Mesodermal cell (in vitro differentiated cells): Measurements from ENCODE around the gene SEC14L2.
"Not testable (repeated sequence)": the region's sequence is repeated elsewhere in the genome, so short reads cannot be mapped to it uniquely, and the experiment has no call there.

Experiments
- H3K27ac ChIP-seq: 2 replicates; pipeline ENCODE4 v1.7.0; 2013; ENCODE audit warnings: mild to moderate bottlenecking, low read depth, low read length, moderate library complexity; ENCODE audit not compliant: severe bottlenecking
- H3K36me3 ChIP-seq: 2 replicates; pipeline ENCODE4 v1.7.1; 2013; ENCODE audit warnings: mild to moderate bottlenecking, low read length, moderate library complexity; ENCODE audit not compliant: control insufficient read depth, insufficient read depth
- H3K4me1 ChIP-seq: one replicate; pipeline ENCODE4 v1.7.1; 2013; ENCODE audit warnings: mild to moderate bottlenecking, low read length; ENCODE audit not compliant: insufficient read depth, control insufficient read depth, poor library complexity, severe bottlenecking
- H3K4me3 ChIP-seq: 2 replicates; pipeline ENCODE4 v1.7.0; 2013; ENCODE audit warnings: low read length, control low read depth, mild to moderate bottlenecking; ENCODE audit not compliant: insufficient read depth, poor library complexity, severe bottlenecking; ENCODE audit errors: extremely low read depth
- H3K9me3 ChIP-seq: 2 replicates; pipeline ENCODE4 v1.7.1; 2013; ENCODE audit warnings: mild to moderate bottlenecking, low read length, moderate library complexity; ENCODE audit not compliant: control insufficient read depth
- WGBS, 2 experiments: methylation state at CpG; one replicate each; pipeline ENCODE4 v1.1.5; 2013; ENCODE audit warnings: missing lambda C conversion rate in 2 of 2; ENCODE audit not compliant: insufficient coverage in 2 of 2; 5-methylcytosine and 5-hydroxymethylcytosine counted together

The SEC14L2 gene

DNA sequence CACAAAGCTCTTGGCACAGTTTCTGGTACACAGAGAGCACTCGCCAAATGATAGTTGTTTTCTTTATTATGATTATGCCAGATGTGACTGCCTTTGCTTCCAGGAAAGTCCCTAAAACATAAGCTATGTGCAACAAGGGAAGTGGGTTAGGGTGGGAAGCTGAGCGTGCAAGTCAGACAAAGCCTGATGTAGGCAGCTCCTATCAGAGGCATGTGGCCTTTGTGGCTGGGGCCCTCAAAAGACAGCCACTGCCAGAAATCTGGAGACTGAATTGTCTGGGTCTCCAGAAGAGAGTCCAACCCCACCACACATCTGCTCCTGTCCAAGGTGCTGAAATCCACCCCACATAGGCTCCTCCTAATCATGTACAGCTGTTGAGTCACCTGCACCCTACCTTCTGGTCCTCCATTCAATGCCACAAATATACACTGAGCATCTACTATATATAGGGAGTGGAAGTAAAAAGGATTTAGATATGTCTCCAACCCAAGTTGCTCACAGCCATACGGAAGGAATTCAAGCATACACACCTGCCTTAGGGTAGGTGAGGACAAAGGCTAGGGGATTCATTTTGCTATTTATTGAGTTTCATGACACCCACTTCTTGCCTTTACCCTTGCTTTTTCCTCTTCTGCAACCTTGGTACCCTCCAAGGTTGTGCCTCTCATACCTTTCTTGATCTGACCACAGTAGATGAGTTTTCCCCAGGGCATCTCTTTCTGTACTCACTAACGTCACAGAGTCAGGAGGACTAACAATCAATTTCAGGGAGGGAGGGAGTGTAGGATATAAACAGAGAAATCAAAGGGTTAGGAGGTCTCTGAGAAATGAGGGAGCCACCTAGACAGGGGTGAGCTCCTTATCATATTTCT is 62.6 kb downstream of the SEC14L2 start:
- H3K4me3 ChIP-seq: no peak overlapping the region
- no peaks in the 10 kb centered on the region for H3K36me3 ChIP-seq
- H3K9me3 ChIP-seq: no peaks in the 10 kb centered on the region
- no peaks in the 10 kb centered on the region for H3K4me1 ChIP-seq
- 63 to 79% methylated on average over 1 to 2 of the region's 4 CpGs for WGBS, 2 experiments
- H3K27ac ChIP-seq: no peak overlapping the region

DNA sequence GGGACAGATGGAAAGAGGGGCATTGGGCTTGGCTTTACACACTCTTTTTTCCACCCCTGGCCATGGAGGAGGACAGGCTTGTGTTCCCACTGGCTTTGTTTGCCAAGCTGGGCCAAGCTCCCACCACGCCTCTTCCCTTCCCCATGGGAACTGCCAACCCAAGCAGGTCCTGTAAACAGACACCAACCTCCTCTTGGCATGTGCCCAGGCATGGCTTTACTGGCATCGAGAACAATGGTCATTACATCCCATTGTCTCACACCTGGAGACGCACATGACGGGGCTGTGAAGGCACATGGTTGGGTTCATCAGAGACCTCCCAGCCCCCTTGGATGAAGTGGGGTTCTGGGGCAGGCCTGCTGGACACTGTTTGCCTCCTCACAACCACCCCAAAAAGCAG is 63.3 kb downstream of the SEC14L2 start:
- 86 to 87% methylated on average over 2 to 4 of the region's 4 CpGs for WGBS, 2 experiments
- Histone ChIP-seq H3K27ac (no peak overlapping the region), H3K9me3 (no peaks in the 10 kb centered on the region), H3K4me3 (no peak overlapping the region), H3K4me1 (no peaks in the 10 kb centered on the region), H3K36me3 (no peaks in the 10 kb centered on the region)

DNA sequence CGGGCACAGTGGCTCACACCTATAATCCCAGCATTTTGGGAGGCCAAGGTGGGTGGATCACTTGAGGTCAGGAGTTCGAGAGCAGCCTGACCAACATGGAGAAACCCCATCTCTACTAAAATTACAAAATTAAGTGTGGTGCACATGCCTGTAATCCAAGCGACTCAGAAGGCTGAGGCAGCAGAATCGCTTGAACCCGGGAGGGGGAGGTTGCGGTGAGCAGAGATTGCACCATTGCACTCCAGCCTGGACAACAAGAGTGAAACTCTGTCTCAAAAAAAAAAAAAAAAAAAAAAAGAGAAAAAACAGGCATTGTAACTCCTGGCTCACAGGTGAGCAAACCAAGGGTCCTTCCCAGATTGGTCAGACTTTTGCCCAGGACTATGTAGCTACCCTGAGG is 63.7 kb downstream of the SEC14L2 start:
- not testable (repeated sequence) for H3K27ac ChIP-seq, H3K4me1 ChIP-seq, H3K4me3 ChIP-seq, H3K9me3 ChIP-seq, H3K36me3 ChIP-seq
- WGBS, 2 experiments: 90 to 93% methylated on average over 2 to 3 of the region's 6 CpGs

DNA sequence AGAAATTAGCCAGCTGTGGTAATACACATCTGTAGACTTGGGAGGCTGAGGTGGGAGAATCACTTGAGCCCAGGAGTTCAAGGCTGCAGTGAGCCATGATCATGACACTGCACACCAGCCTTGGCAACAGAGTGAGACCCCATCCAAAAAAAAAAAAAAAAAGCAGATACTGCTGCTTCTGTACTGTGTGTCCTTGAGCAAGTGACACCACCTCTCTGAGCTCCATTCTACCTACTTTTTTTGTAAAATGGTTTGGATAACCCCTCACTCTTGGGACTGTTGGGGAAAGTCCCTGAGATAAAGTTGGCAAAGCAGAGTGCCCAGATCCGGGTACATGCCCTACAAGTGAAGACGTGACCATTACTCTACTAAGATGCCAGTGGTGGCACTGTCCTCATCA is 72.3 kb downstream of the SEC14L2 start:
- Histone ChIP-seq H3K27ac (no peak overlapping the region), H3K4me1 (no peaks in the 10 kb centered on the region), H3K4me3 (no peak overlapping the region), H3K9me3 (no peaks in the 10 kb centered on the region), H3K36me3 (no peaks in the 10 kb centered on the region)
- WGBS, 2 experiments: 42 to 50% methylated on average over 2 of the region's 2 CpGs

DNA sequence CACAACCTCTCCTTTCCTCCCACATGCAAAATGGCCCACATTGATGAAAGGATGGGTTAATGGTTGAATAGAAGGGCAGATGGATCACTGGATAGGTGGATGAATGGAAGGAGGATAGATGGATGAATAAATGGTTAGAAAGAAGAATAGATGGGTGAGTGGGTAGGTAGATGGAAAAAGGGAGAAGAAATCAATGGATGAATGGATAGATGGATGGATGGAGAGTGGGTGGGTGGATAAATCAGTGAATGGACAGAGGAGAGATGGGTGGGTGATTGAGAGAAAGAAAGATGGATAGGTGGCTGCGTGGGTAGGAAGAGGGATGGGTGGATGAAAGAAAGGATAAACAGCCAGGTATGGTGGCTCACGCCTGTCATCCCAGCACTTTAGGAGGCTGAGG is 73.8 kb downstream of the SEC14L2 start:
- Histone ChIP-seq H3K4me1 (no peaks in the 10 kb centered on the region), H3K27ac (no peak overlapping the region), H3K36me3 (no peaks in the 10 kb centered on the region), H3K4me3 (no peak overlapping the region), H3K9me3 (no peaks in the 10 kb centered on the region)
- WGBS, 2 experiments: 81% methylated on average over 2 of the region's 2 CpGs

DNA sequence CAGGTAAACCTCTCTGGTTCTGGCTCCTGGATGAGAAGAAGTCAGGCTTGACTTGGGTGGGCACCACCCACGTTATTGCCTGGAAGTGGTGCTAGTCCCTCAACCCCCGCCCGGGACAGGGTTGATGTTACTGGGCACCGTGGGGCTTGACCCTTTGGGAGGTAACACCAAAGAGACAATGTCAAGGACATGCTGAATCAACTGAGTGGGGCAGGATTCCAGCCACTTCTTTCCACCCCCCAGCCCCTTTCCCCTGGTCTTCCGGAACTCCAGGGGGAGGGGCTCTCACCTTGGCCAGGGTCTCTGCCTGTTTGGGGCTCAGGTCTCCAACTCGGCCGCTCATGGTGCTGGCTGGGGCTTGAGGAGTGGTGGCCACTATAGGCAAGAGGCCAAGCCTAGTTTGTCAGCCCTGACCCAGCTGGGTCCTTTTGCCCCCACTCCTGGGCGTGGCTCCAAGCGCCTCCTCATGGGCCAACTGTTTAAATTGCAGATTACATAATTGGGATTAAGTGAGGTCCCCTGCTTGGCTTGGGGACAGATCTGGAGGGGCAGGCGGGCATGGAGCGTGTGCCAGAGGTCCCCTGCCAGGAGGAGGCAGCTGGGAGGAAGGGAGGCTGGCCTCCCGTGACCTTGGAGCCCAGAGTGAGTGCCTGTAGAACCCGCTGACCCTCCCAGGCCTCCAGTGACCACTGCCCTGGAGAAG is 74.9 kb downstream of the SEC14L2 start, which contains the start of gene SEC14L3:
Gene SEC14L3, minus strand, starts transcription at position 402 of the 703 bp plus-strand sequence. Its CDS starts 59 bp downstream, at position 343.
- 82 to 85% methylated on average over 6 to 10 of the region's 13 CpGs for WGBS, 2 experiments
- H3K27ac ChIP-seq: no peak within 1 kb of the TSS
- no peaks in the 10 kb centered on the region for H3K36me3 ChIP-seq
- no peak within 1 kb of the TSS for H3K4me3 ChIP-seq
- H3K9me3 ChIP-seq: no peaks in the 10 kb centered on the region
- no peaks in the 10 kb centered on the region for H3K4me1 ChIP-seq

DNA sequence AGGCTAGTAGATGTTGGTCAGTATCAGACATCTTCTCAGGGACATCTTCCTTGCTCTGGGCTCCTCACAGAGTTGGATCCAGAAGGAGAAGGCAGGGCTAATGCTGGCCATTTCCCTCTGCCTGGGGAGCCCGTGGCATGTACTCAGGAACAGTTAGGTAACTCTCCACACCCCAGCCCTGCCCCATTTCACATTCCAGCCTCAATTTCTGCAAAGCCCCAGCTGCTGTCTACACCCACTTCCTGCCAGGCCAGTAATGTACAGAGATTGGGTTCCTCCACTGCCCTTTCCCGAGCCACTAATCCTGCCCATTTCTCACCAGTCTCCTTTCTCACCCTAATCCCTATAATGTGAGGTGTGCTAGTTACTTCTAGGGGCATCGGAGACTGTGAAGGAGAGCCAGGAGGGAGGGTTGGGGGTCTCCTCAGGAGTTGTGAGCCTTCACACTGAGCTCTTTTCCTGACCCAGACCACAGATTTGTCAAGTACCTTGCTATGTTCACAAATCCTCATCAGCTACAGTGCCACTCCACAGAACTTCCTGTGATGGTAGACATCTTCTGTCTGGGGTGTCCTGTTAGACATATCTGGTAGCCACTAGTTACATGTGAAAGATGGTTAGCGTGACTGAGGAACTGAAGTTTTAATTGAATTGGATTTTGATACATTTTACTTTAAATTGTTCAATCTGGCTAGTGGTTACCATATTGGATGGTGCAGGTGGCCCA is 76.3 kb downstream of the SEC14L2 start:
- 40 to 80% methylated on average over 1 of the region's 4 CpGs for WGBS, 2 experiments

DNA sequence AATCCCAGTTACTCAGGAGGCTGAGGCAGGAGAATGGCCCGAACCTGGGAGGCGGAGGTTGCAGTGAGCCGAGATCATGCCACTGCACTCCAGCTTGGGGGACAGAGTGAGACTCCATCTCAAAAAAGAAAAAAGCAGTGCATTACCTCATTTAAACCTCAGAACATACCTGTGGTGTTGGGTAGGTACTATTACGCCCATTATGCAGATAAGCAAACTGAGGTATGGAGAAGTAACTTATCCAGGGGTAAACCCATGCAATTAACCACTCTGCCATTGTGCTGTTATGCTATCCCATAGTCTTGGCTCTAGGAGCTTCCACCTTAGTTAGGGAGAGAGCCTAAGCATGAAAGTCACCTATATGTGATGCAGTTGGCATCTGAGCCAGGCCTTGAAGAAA is 77.3 kb downstream of the SEC14L2 start:
- no peak overlapping the region for H3K4me3 ChIP-seq

More for the DNA sequence above, 76.3 kb downstream of the SEC14L2 start:
- no peaks in the 10 kb centered on the region for H3K4me1 ChIP-seq
- H3K9me3 ChIP-seq: no peaks in the 10 kb centered on the region
- no peak overlapping the region for H3K27ac ChIP-seq
- H3K4me3 ChIP-seq: no peak overlapping the region
- no peaks in the 10 kb centered on the region for H3K36me3 ChIP-seq

More for the DNA sequence above, 77.3 kb downstream of the SEC14L2 start:
- WGBS, 2 experiments: 92 to 100% methylated on average over 2 to 3 of the region's 4 CpGs
- no peak overlapping the region for H3K27ac ChIP-seq
- no peaks in the 10 kb centered on the region for H3K36me3 ChIP-seq
- H3K9me3 ChIP-seq: no peaks in the 10 kb centered on the region
- H3K4me1 ChIP-seq: no peaks in the 10 kb centered on the region
